ENCODE data around the gene SLC25A23.

- TF ChIP-seq USF2 (IDR thresholded peaks at IDR 0.05; ENCODE audit: low read length) (no peak), CHD1 (IDR thresholded peaks at IDR 0.05; ENCODE audit: low read depth, low read length) (no peak), NRF1 (IDR thresholded peaks at IDR 0.05; ENCODE audit: low read depth, low read length) (no peak), POLR2A (IDR thresholded peaks at IDR 0.05; ENCODE audit: control extremely low read depth in 1 of 2, low read depth in 2 of 2, low read length in 2 of 2) (no peak), CTCF (IDR thresholded peaks at IDR 0.05; ENCODE audit: control extremely low read depth in 1 of 3, insufficient read depth in 1 of 3, low read depth in 1 of 3, low read length in 3 of 3) (no peak), HDAC2 (IDR thresholded peaks at IDR 0.05; ENCODE audit: borderline replicate concordance in 1 of 2, low read depth in 2 of 2, low read length in 2 of 2) (no peak), BCL11A (IDR thresholded peaks at IDR 0.05; ENCODE audit: low read depth in 2 of 2, low read length in 2 of 2) (no peak), TEAD4 (IDR thresholded peaks at IDR 0.05; ENCODE audit: low read depth, low read length) (no peak), CEBPB (IDR thresholded peaks at IDR 0.05; ENCODE audit: low read depth, low read length) (no peak), EZH2 (IDR thresholded peaks at IDR 0.05; ENCODE audit: low read depth, low read length, severe bottlenecking) (no peak), ZNF274 (IDR thresholded peaks at IDR 0.05; ENCODE audit: borderline replicate concordance, extremely low read depth, low read length) (no peak), ATF3 (IDR thresholded peaks at IDR 0.05; ENCODE audit: insufficient read depth, low read depth, low read length) (no peak)
These were observed 32.4 kb upstream of the SLC25A23 start for GRCh38 chr19:6491802-6492592.
